Pancreas (tissue), 10 donors: ENCODE measurements around the gene TMED10. TPM values are rescaled to one million over a fixed set of nuclear protein-coding genes. Genes with fewer than 3 reads are reported as not detected.

Experiments used
- ATAC-seq, 4 donors: fragments of 200-7000 bp; cut with Tn5 transposase; one replicate each; pipeline versions ENCODE4 v1.8.0 to v1.9.1; 2020; ENCODE audit warnings: mild to moderate bottlenecking in 4 of 4, moderate library complexity in 4 of 4
- DNase-seq, 6 donors: peaks; one replicate each; pipeline ENCODE4 v3.0.0-alpha.2; 2020
- FAIRE-seq: peaks from 2 replicates; lab custom pipeline; 2012; peaks lifted over from hg19 to GRCh38; lab: Jason Lieb, UNC
- H3K27ac ChIP-seq, 4 donors: fragments of 200-600 bp; sonication (generic); 1 replicate in 3 of 4; 2 replicates in 1 of 4; pipeline versions ENCODE4 v1.5.0 to v1.8.0; 2020
- H3K27me3 ChIP-seq, 4 donors: fragments of 200-600 bp; one replicate each; pipeline ENCODE4 v1.8.0; 2021
- H3K36me3 ChIP-seq, 3 donors: fragments of 200-600 bp; sonication (generic) in 1 of 3; one replicate each; pipeline versions ENCODE4 v1.5.0 to v1.8.0; 2020 to 2021
- H3K4me1 ChIP-seq, 3 donors: fragments of 200-600 bp; one replicate each; pipeline ENCODE4 v1.8.0; 2021
- H3K4me3 ChIP-seq, 4 donors: fragments of 200-600 bp; sonication (generic) in 2 of 4; one replicate each; pipeline versions ENCODE4 v1.5.0 to v1.8.0; 2020 to 2021
- H3K9me3 ChIP-seq, 4 donors: fragments of 200-600 bp; one replicate each; pipeline ENCODE4 v1.8.0; 2021
- CTCF ChIP-seq, 4 donors: fragments of 200-600 bp; sonication (generic) in 3 of 4; IDR thresholded peaks; one replicate each; pipeline versions ENCODE4 v1.5.0 to v1.8.0; 2021; ENCODE audit warnings: antibody characterized with exemption in 4 of 4
- WGBS, 2 donors: extraction: QIAGEN DNeasy Blood & Tissue Kit; methylation state at CpG; one replicate each; pipeline ENCODE4 v1.1.7; 2013; 5-methylcytosine and 5-hydroxymethylcytosine counted together
- intact Hi-C, 3 donors: fragments of 100-400 bp; cut with DNase I; formaldehyde crosslinking; loops; one replicate each; pipeline versions ENCODE4 v1.11.1 to v1.14.2; 2022
- polyA plus RNA-seq, 2 donors: library from polyadenylated mRNA; stranded (reverse); fragments of 200-250 nt; gene quantifications; one replicate each; pipeline ENCODE4 v1.2.3, GENCODE V29; 2013
- total RNA-seq, 6 donors: library from RNA; stranded (reverse); fragmentation: NEBNext Ultra II Directional in 4 of 6; extraction: Animal tissue kit (Norgen Biotek cat#: 25700) in 4 of 6; gene quantifications; one replicate each; pipeline versions ENCODE4 v1.2.1 to v1.2.4, GENCODE V29; 2021 to 2023
- donor health status: healthy with polysubstance abuse.
- donor health status: DM: no; HTN: no; CAD: no; lungs with moderate emphysema.
- donor health status: DM: no; HTN: no; CAD: no.
- donor health status: control.
- donor health status: control.
- donor health status: Bipolar disorder and iron deficiency.
- donor health status: DM: yes; HTN: yes; CAD: no.
- donor health status: DM: no; HTN: no; CAD: no.
- donor health status: DM: no; HTN: no; CAD: no.
- donor health status: DM: yes; HTN: yes; CAD: no.

The TMED10 gene
- total and polyA plus RNA-seq, 8 donors = 56.0 to 377 (median 310) TPM

DNA sequence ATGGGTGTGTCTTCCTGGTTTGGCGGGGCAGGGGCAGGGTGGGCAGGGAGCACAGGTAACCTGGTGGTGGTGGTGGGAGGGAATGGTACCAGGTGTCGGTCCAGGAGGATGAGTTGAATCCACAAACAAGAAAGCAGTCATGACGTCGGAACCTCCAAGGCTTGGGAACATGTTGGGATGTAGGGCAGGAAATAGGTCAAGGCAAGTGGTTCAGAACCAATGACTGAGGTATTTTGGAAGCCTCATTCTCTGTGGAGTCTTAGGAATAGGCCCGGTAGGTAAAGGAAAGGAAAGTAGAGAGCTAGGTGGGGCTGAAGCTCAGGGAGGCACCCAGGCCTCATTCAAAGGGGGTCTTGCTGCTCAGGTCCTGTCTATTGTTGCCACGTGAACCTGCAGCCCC is 39.1 kb upstream of the TMED10 start:
- WGBS, 2 donors = 91 to 93% methylated on average over 6 of the region's 6 CpGs
- DNase-seq = peak in 1 of 6 donors; percentile 0
- Histone ChIP-seq H3K4me1 (no peaks in the 10 kb centered on the region), H3K4me3 (no peak overlapping the region), H3K27ac (no peak overlapping the region), H3K9me3 (no peaks in the 10 kb centered on the region), H3K36me3 (no peaks in the 10 kb centered on the region), H3K27me3 (no peaks in the 10 kb centered on the region)
- TF ChIP-seq CTCF (IDR thresholded peaks at IDR 0.05) = no peak
- intact Hi-C loops = no loop called here
- no peak for FAIRE-seq
- ATAC-seq = no peak

GRCh38 chr14:75214558-75214957 is 38.1 kb upstream of the TMED10 start:
- Histone ChIP-seq H3K9me3 (no peaks in the 10 kb centered on the region), H3K36me3 (no peaks in the 10 kb centered on the region), H3K27me3 (no peaks in the 10 kb centered on the region), H3K4me3 (no peak overlapping the region), H3K4me1 (no peaks in the 10 kb centered on the region), H3K27ac (no peak overlapping the region)
- TF ChIP-seq CTCF (IDR thresholded peaks at IDR 0.05) = no peak
- intact Hi-C loops = no loop called here
- WGBS, 2 donors = 95% methylated on average over 5 of the region's 5 CpGs
- no peak for ATAC-seq
- FAIRE-seq = no peak
- DNase-seq = no peak

DNA sequence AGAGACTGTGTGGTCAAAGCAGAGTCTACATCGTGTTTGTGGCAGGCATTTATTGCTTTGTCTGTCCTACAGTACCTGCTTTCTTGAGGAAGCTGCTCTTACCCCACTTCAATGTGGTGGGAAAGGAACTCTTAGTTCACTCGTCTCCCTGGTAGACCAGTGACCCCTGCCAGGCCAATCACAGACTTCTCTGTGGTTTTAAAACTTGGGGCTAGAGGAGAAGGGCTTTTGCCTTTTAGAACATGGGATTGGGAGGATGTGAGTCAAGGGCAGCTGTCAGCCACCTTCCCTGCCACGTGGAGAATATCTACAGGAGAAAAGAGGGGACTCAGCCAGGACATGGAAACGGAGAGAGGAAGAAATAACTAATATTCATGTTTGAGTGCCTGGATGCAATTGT is 36.8 kb upstream of the TMED10 start:
- no peak for ATAC-seq
- Histone ChIP-seq H3K36me3 (no peaks in the 10 kb centered on the region), H3K4me3 (no peak overlapping the region), H3K27me3 (no peaks in the 10 kb centered on the region), H3K27ac (no peak overlapping the region), H3K4me1 (no peaks in the 10 kb centered on the region), H3K9me3 (no peaks in the 10 kb centered on the region)
- intact Hi-C loops = no loop called here
- DNase-seq = peak in 1 of 6 donors; percentile 3
- 63 to 65% methylated on average over 4 of the region's 4 CpGs for WGBS, 2 donors
- no peak for FAIRE-seq
- TF ChIP-seq CTCF (IDR thresholded peaks at IDR 0.05) = no peak

DNA sequence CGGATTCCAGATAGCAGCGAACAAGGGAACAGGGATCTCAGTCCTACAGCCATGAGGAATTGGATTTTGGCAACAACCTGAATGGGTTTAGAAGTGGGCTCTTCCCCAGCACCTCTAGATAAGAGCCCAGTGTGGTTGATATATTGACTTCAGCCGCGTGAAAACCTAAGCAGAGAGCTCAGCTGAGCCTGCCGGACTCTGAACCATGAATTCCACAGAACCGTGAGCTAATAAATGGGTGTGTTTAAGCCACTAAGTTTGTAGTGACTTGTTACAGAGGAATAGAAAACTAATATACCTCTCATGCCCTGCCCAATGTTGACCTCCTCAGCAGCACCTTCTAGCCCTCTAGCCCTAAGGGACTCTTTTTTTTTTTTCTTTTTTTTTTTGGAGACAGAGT is 32.4 kb upstream of the TMED10 start:
- Histone ChIP-seq H3K36me3 (no peaks in the 10 kb centered on the region), H3K4me1 (peaks cover 0 to 8% (median 0%) of the 10 kb centered on the region in 3 donors), H3K27ac (no peak overlapping the region), H3K4me3 (no peak overlapping the region), H3K9me3 (no peaks in the 10 kb centered on the region), H3K27me3 (no peaks in the 10 kb centered on the region)
- WGBS, 2 donors = 87 to 90% methylated on average over 6 of the region's 6 CpGs
- TF ChIP-seq CTCF (IDR thresholded peaks at IDR 0.05) = no peak
- no peak for FAIRE-seq
- no peak for ATAC-seq
- DNase-seq = peak in 1 of 6 donors; percentile 1
- intact Hi-C loops = no loop called here

DNA sequence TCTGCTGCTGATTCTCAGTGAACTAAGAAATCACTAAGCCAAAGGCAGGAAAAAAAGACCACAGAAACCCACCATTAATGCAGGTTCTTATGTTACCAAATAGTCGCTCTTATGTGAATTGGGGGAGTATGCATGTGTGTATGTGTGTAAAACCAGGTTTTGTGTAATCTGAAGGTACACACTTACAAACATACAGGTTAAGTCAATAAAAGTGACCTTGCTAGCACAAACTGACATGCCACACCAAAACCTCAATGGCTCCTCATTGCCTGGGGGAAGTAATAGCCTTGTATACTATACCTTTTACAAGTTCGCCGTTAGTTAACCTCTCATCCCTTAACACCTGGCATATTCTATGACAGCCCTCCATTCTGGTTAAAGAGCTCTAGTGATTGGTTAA is 29.8 kb upstream of the TMED10 start:
- WGBS, 2 donors = 55 to 66% methylated on average over 3 of the region's 3 CpGs
- no peaks in the 10 kb centered on the region for H3K9me3 ChIP-seq
- FAIRE-seq = no peak
- ATAC-seq = peak; percentile 33 to 77 (median 53)
- H3K27me3 ChIP-seq = no peaks in the 10 kb centered on the region
- intact Hi-C loops = no loop called here
- peaks cover 0 to 13% (median 6%) of the 10 kb centered on the region in 3 donors for H3K4me1 ChIP-seq
- no peak for TF ChIP-seq CTCF (IDR thresholded peaks at IDR 0.05)
- H3K4me3 ChIP-seq = no peak overlapping the region
- H3K27ac ChIP-seq = no peak overlapping the region
- no peak for DNase-seq
- no peaks in the 10 kb centered on the region for H3K36me3 ChIP-seq
